Sigmoid colon (tissue), 7 donors: ENCODE measurements around the gene TEX44. TPM values are rescaled to one million over a fixed set of nuclear protein-coding genes. Genes with fewer than 3 reads are reported as not detected.

ENCODE experiments used
- DNase-seq: peaks from one replicate; pipeline ENCODE4 v3.0.0-alpha.2; 2019
- H3K27ac ChIP-seq, 4 donors: fragments of 200-600 bp; sonication (generic); one replicate each; pipeline ENCODE4 v1.5.1; 2016 to 2019; ENCODE audit warnings: mild to moderate bottlenecking in 1 of 4
- H3K27me3 ChIP-seq, 3 donors: fragments of 200-600 bp; sonication (generic); one replicate each; pipeline ENCODE4 v1.5.1; 2019; ENCODE audit warnings: mild to moderate bottlenecking in 1 of 3
- H3K36me3 ChIP-seq, 4 donors: fragments of 200-600 bp; sonication (generic); one replicate each; pipeline ENCODE4 v1.5.1; 2016 to 2019
- H3K4me1 ChIP-seq, 4 donors: fragments of 200-600 bp; sonication (generic); one replicate each; pipeline ENCODE4 v1.5.1; 2017 to 2019
- H3K4me3 ChIP-seq, 4 donors: fragments of 200-600 bp; sonication (generic); one replicate each; pipeline ENCODE4 v1.5.1; 2017 to 2019; ENCODE audit warnings: mild to moderate bottlenecking in 2 of 4, moderate library complexity in 1 of 4
- H3K9me3 ChIP-seq, 4 donors: fragments of 200-600 bp in 3 of 4; sonication (generic) in 3 of 4; one replicate each; pipeline versions ENCODE4 v1.5.1 to v1.6.1; 2013 to 2019
- EP300 ChIP-seq, 4 donors: sonication (generic); formaldehyde crosslinking; IDR thresholded peaks; one replicate each; pipeline ENCODE4 v1.6.1; 2017; ENCODE audit warnings: antibody characterized with exemption in 4 of 4
- POLR2A ChIP-seq, 2 donors: fragments of 450-650 bp; IDR thresholded peaks; one replicate each; pipeline ENCODE4 v1.6.1; 2016; ENCODE audit warnings: antibody characterized with exemption in 2 of 2, mild to moderate bottlenecking in 2 of 2, moderate library complexity in 2 of 2
- POLR2AphosphoS5 ChIP-seq, 4 donors: sonication (generic); formaldehyde crosslinking; IDR thresholded peaks; one replicate each; pipeline ENCODE4 v1.6.1; 2017; ENCODE audit warnings: antibody characterized with exemption in 4 of 4
- WGBS, 2 donors: extraction: QIAGEN DNeasy Blood & Tissue Kit; methylation state at CpG; one replicate each; pipeline ENCODE4 v1.1.7; 2013; 5-methylcytosine and 5-hydroxymethylcytosine counted together
- intact Hi-C: fragments of 100-400 bp; cut with DNase I; formaldehyde crosslinking; loops from one replicate; pipeline ENCODE4 v1.15.1; 2023
- polyA plus RNA-seq, 3 donors: library from polyadenylated mRNA; stranded (reverse); fragments of 200-250 nt; gene quantifications; one replicate each; pipeline ENCODE4 v1.2.3, GENCODE V29; 2013
- total RNA-seq, 4 donors: library from RNA; depleted of rRNA; stranded (reverse); fragments of >200 nt; gene quantifications; one replicate each; pipeline ENCODE4 v1.1.0, GENCODE V29; 2016
- TF ChIP-seq, protein P1 (sequence below), 4 experiments: fragments of 450-650 bp in 3 of 4; fragments of 200-600 bp in 1 of 4; IDR thresholded peaks; one replicate each; pipeline ENCODE4 v1.5.1; 2016 to 2019; ENCODE audit warnings: antibody characterized with exemption in 4 of 4, mild to moderate bottlenecking in 3 of 4, moderate library complexity in 2 of 4
- donor health status: healthy with polysubstance abuse.
- donor health status: Bipolar disorder and iron deficiency.
- donor health status: healthy.

Gene TEX44
- total and polyA plus RNA-seq, 7 donors = not detected

DNA sequence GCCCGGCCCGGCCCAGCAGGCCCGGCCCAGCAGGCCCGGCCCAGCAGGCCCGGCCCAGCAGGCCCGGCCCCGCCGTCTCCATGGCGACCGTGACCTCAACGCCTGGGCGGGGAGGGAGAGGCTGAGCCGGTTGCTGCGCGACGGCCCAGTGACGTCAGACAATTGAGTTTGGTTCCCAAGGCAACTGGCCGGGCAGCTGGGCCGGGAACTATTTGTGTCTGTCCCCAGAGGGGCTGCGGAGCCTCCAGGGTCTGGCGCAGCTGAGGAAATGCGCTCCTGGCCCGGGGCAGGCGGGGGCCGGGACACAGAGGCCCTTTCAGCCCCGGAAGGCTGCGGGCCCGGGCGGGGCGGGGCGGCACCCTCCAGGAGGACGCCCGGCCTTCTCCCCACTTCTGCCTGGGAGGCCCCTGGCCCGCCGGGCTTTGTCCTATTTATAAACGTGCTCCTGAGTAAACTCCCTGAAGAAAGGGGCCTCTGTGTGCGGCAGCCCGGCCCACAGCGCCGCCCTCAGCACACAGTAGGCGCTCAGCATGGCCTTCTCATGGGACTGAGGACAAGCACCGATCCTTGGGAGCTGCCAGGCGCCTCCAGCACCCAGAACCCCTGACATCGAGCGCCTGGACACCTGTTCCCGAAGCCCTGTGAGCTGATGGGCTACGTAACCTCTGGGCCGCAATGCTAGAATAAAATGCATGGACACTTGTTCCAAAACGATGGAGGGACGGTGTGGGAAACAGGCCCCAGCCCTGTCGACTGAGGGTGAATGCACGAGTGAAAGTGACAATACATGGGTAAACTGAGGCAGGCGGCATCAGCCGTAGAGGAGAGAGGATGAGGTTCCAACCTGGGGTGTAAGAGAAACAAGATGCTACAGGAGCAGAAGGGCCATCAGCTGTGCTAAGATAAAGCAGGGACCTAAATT is 12.3 kb downstream of the TEX44 start:
- no peaks in the 10 kb centered on the region for H3K27me3 ChIP-seq
- peak; percentile 100 for DNase-seq
- intact Hi-C loops = loop anchor here (2.0 to 5.0 kb wide), 2 partner anchors 90 to 143 kb away; partner anchors contain the start of gene NCL
- peak overlapping the region; percentile 51 to 62 (median 58) for H3K4me3 ChIP-seq
- H3K36me3 ChIP-seq = no peaks in the 10 kb centered on the region
- TF ChIP-seq EP300 (IDR thresholded peaks at IDR 0.05) (peak; percentile 82 to 97 (median 90)), POLR2A (IDR thresholded peaks at IDR 0.05) (peak; percentile 48 to 61), POLR2AphosphoS5 (IDR thresholded peaks at IDR 0.05) (peak; percentile 85 to 95 (median 89))
- TF ChIP-seq, protein P1, sequence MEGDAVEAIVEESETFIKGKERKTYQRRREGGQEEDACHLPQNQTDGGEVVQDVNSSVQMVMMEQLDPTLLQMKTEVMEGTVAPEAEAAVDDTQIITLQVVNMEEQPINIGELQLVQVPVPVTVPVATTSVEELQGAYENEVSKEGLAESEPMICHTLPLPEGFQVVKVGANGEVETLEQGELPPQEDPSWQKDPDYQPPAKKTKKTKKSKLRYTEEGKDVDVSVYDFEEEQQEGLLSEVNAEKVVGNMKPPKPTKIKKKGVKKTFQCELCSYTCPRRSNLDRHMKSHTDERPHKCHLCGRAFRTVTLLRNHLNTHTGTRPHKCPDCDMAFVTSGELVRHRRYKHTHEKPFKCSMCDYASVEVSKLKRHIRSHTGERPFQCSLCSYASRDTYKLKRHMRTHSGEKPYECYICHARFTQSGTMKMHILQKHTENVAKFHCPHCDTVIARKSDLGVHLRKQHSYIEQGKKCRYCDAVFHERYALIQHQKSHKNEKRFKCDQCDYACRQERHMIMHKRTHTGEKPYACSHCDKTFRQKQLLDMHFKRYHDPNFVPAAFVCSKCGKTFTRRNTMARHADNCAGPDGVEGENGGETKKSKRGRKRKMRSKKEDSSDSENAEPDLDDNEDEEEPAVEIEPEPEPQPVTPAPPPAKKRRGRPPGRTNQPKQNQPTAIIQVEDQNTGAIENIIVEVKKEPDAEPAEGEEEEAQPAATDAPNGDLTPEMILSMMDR (IDR thresholded peaks at IDR 0.05) = no peak
- peaks cover 2 to 68% (median 51%) of the 10 kb centered on the region in 4 donors for H3K4me1 ChIP-seq
- peak overlapping the region; percentile 98 to 100 (median 99) for H3K27ac ChIP-seq
- no peaks in the 10 kb centered on the region for H3K9me3 ChIP-seq
- 14 to 17% methylated on average over 54 of the region's 54 CpGs for WGBS, 2 donors

DNA sequence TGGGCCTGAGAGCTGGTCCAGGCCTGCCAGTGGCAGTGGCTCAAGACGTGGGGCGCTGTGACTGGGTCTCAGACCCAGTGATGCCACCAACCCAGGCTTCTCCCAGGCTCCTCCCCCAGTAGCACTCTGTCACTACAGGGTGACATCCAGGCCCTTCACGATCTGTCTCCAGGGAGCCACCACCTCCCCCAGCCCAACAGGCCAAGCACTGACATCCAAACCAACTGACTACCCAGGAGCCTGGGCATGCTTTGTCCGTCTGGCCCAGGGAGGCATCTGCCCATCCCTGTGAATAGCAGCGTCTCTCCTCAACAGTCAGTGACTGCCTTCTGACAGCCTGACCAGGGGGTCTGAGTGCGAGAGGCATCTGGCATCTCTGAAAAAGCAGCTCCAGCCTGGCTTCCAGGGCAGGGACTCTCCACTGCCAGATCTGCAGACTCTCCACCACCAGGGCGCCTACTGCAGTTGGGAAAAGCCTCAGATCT is 13.0 kb downstream of the TEX44 start:
- H3K27ac ChIP-seq = peak overlapping the region; percentile 98 to 100 (median 99)
- peak overlapping the region in 2 of 4 donors; percentile 56 to 62 for H3K4me3 ChIP-seq
- WGBS, 2 donors = 86% methylated on average over 7 of the region's 7 CpGs
- peak; percentile 76 for DNase-seq
- intact Hi-C loops = loop anchor here (2.0 kb wide), 1 partner anchor 91 kb away; no protein-coding TSS in a partner anchor
- no peaks in the 10 kb centered on the region for H3K36me3 ChIP-seq
- H3K9me3 ChIP-seq = no peaks in the 10 kb centered on the region
- no peaks in the 10 kb centered on the region for H3K27me3 ChIP-seq
- H3K4me1 ChIP-seq = peaks cover 2 to 65% (median 51%) of the 10 kb centered on the region in 4 donors
- TF ChIP-seq EP300 (IDR thresholded peaks at IDR 0.05) (no peak), POLR2AphosphoS5 (IDR thresholded peaks at IDR 0.05) (no peak), POLR2A (IDR thresholded peaks at IDR 0.05) (no peak)
- TF ChIP-seq, protein P1 (IDR thresholded peaks at IDR 0.05) = no peak

- intact Hi-C loops = no loop called here
- H3K4me3 ChIP-seq = no peak overlapping the region
- no peaks in the 10 kb centered on the region for H3K27me3 ChIP-seq
- H3K36me3 ChIP-seq = no peaks in the 10 kb centered on the region
- DNase-seq = no peak
- H3K4me1 ChIP-seq = peaks cover 2 to 62% (median 53%) of the 10 kb centered on the region in 4 donors
- no peak for TF ChIP-seq POLR2AphosphoS5 (IDR thresholded peaks at IDR 0.05)
- TF ChIP-seq EP300 (IDR thresholded peaks at IDR 0.05) = no peak
- H3K27ac ChIP-seq = peak overlapping the region; percentile 98 to 100 (median 99)
- no peaks in the 10 kb centered on the region for H3K9me3 ChIP-seq
- 84 to 86% methylated on average over 6 of the region's 6 CpGs for WGBS, 2 donors
These were observed 14.3 kb downstream of the TEX44 start for GRCh38 chr2:231606941-231607340.

DNA sequence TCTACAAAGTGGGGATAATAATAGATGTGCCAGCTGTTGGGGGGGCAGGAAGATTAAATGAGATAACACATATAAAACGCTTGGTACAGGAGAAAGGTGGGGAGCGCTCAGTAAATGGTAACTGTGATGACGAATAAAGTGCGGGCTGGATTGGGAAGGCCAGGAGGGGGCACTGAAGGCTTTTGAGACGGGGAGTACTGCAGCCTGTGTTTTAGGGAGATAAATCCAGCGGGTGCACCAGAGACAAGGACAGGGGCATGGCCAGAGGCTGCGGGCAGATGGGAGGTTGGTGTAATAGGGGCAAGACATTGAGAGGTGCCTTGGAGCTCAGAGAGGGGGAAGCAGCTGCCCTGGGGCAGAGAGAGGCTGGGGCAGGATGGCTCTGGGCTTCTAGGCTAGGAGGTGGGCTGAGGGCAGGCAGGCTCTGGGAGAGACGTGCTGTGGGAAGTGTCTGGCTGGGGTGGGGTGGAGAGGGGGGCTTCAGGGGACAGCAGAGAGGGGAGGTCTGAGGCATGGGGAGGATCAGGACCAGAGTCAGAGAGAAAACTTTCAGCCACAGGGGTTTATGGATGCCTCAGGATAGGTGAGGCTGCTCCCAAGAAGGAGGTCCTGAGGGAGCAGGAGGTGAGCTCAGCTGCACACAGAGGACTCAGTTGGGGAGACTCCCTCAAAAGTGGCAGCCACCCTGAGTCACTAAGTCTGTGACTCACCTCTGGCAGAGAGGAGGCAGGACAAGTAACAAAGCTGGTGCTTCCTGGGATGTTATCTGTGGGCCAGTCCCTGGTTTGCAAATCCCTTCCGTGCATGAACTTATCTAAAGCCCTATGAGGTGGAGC is 18.8 kb downstream of the TEX44 start:
- no peaks in the 10 kb centered on the region for H3K9me3 ChIP-seq
- peak; percentile 83 for DNase-seq
- TF ChIP-seq, protein P1 (IDR thresholded peaks at IDR 0.05) = peak in 2 of 4 experiments; percentile 15 to 46
- TF ChIP-seq POLR2A (IDR thresholded peaks at IDR 0.05) = no peak
- no peaks in the 10 kb centered on the region for H3K27me3 ChIP-seq
- peak overlapping the region; percentile 97 to 98 (median 98) for H3K27ac ChIP-seq
- H3K36me3 ChIP-seq = no peaks in the 10 kb centered on the region
- no peak overlapping the region for H3K4me3 ChIP-seq
- 62 to 67% methylated on average over 9 of the region's 9 CpGs for WGBS, 2 donors
- intact Hi-C loops = loop anchor here (1.0 to 5.0 kb wide), 4 partner anchors 55 to 171 kb away; partner anchors contain the start of gene PDE6D
- H3K4me1 ChIP-seq = peaks cover 0 to 59% (median 54%) of the 10 kb centered on the region in 4 donors
